Measurements from ENCODE around the gene DGKI. TPM values are rescaled to one million over a fixed set of nuclear protein-coding genes. Genes with fewer than 3 reads are reported as not detected.

DGKI gene
- total RNA-seq, 1 donor from 2014 or later: 1.3 TPM

DNA sequence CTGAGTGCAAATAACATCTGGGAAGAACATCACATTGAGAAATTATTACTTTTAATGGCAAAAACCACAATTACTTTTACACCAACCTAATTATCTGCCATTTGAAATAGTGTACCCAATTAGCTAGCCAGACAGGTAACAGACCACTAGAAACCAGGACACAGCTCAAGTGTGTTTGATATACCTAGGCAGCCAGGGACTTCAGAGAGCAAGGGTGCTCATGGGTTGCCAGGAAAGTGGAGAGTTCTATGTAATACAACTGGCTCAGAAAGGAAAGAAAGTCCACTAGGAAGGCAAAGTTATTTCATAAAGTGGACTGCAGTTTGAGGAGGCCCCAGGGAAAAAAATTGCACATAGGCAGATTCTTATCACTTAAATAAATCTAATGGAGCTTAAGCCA lies 453.2 kb downstream of the DGKI start:
- H3K9me3 ChIP-seq (replicated peaks): no peaks in the 10 kb centered on the region
- DNase-seq: no peak
- H3K4me1 ChIP-seq: no peaks in the 10 kb centered on the region
- H3K36me3 ChIP-seq: no peaks in the 10 kb centered on the region
- intact Hi-C loops (cut with micrococcal nuclease): no loop called here
- TF ChIP-seq CTCF (IDR thresholded peaks at IDR 0.05; ENCODE audit: borderline replicate concordance): no peak
- H3K27ac ChIP-seq (replicated peaks): no peak overlapping the region
- H3K27me3 ChIP-seq (ENCODE audit: low read depth): no peaks in the 10 kb centered on the region
- H3K4me3 ChIP-seq: no peak overlapping the region

GRCh38 chr7:137390076-137390475 lies 456.7 kb downstream of the DGKI start:
- intact Hi-C loops (cut with micrococcal nuclease): no loop called here
- DNase-seq: no peak
- no peaks in the 10 kb centered on the region for H3K27me3 ChIP-seq (ENCODE audit: low read depth)
- no peak overlapping the region for H3K4me3 ChIP-seq
- H3K27ac ChIP-seq (replicated peaks): no peak overlapping the region
- H3K36me3 ChIP-seq: no peaks in the 10 kb centered on the region
- TF ChIP-seq CTCF (IDR thresholded peaks at IDR 0.05; ENCODE audit: borderline replicate concordance): no peak
- no peaks in the 10 kb centered on the region for H3K4me1 ChIP-seq
- no peaks in the 10 kb centered on the region for H3K9me3 ChIP-seq (replicated peaks)

GRCh38 chr7:137388916-137389315 lies 457.9 kb downstream of the DGKI start:
- Histone ChIP-seq H3K4me3 (no peak overlapping the region), H3K36me3 (no peaks in the 10 kb centered on the region)
- no peak for TF ChIP-seq CTCF (IDR thresholded peaks at IDR 0.05; ENCODE audit: borderline replicate concordance)

GRCh38 chr7:137386966-137387365 lies 459.8 kb downstream of the DGKI start:
- Histone ChIP-seq H3K36me3 (no peaks in the 10 kb centered on the region), H3K27ac (replicated peaks) (no peak overlapping the region), H3K27me3 (ENCODE audit: low read depth) (no peaks in the 10 kb centered on the region), H3K9me3 (replicated peaks) (no peaks in the 10 kb centered on the region), H3K4me1 (no peaks in the 10 kb centered on the region), H3K4me3 (no peak overlapping the region)
- DNase-seq: no peak
- TF ChIP-seq CTCF (IDR thresholded peaks at IDR 0.05; ENCODE audit: borderline replicate concordance): no peak
- intact Hi-C loops (cut with micrococcal nuclease): no loop called here

More at GRCh38 chr7:137388916-137389315, 457.9 kb downstream of the DGKI start:
- no peaks in the 10 kb centered on the region for H3K4me1 ChIP-seq
- H3K27me3 ChIP-seq (ENCODE audit: low read depth): no peaks in the 10 kb centered on the region
- no peak overlapping the region for H3K27ac ChIP-seq (replicated peaks)
- H3K9me3 ChIP-seq (replicated peaks): no peaks in the 10 kb centered on the region
- no peak for DNase-seq
- intact Hi-C loops (cut with micrococcal nuclease): no loop called here

DNA sequence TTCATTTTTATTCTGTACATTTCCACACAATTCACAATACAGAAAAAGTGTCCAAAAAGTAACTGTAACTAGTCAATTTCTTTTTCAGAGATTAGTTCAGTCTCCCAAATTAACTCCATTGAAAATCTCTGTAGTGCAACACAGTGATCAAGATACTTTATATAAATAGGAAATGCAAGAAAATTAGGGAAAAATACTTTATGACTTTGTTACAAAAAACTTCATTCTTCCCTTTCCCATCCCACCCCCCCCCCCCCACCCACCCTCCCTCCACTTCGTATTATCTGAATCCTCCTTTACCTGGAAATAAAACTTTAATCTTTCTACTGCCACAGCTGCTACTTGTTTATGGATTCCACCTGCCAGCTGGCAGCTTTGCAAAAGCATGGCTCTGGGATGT lies 465.7 kb downstream of the DGKI start:
- peaks cover 21% of the 10 kb centered on the region for H3K9me3 ChIP-seq (replicated peaks)
- H3K36me3 ChIP-seq: no peaks in the 10 kb centered on the region
- H3K4me3 ChIP-seq: no peak overlapping the region
- H3K4me1 ChIP-seq: no peaks in the 10 kb centered on the region
- DNase-seq: no peak
- no peaks in the 10 kb centered on the region for H3K27me3 ChIP-seq (ENCODE audit: low read depth)
- no peak for TF ChIP-seq CTCF (IDR thresholded peaks at IDR 0.05; ENCODE audit: borderline replicate concordance)
- intact Hi-C loops (cut with micrococcal nuclease): no loop called here
- no peak overlapping the region for H3K27ac ChIP-seq (replicated peaks)

- intact Hi-C loops (cut with micrococcal nuclease): no loop called here
- TF ChIP-seq CTCF (IDR thresholded peaks at IDR 0.05; ENCODE audit: borderline replicate concordance): no peak
- DNase-seq: no peak
- Histone ChIP-seq H3K27ac (replicated peaks) (no peak overlapping the region), H3K4me3 (no peak overlapping the region), H3K27me3 (ENCODE audit: low read depth) (no peaks in the 10 kb centered on the region), H3K36me3 (no peaks in the 10 kb centered on the region), H3K4me1 (no peaks in the 10 kb centered on the region), H3K9me3 (replicated peaks) (peaks cover 19% of the 10 kb centered on the region)
Measured at GRCh38 chr7:137373507-137373906, 473.3 kb downstream of the DGKI start.

Measured in left ventricle myocardium inferior (tissue), 1 donor.